ENCODE measurements around the gene FBXL4.

- TF ChIP-seq, protein P1, sequence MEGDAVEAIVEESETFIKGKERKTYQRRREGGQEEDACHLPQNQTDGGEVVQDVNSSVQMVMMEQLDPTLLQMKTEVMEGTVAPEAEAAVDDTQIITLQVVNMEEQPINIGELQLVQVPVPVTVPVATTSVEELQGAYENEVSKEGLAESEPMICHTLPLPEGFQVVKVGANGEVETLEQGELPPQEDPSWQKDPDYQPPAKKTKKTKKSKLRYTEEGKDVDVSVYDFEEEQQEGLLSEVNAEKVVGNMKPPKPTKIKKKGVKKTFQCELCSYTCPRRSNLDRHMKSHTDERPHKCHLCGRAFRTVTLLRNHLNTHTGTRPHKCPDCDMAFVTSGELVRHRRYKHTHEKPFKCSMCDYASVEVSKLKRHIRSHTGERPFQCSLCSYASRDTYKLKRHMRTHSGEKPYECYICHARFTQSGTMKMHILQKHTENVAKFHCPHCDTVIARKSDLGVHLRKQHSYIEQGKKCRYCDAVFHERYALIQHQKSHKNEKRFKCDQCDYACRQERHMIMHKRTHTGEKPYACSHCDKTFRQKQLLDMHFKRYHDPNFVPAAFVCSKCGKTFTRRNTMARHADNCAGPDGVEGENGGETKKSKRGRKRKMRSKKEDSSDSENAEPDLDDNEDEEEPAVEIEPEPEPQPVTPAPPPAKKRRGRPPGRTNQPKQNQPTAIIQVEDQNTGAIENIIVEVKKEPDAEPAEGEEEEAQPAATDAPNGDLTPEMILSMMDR (conservative IDR thresholded peaks at IDR 0.05 in 1 of 2, IDR thresholded peaks at IDR 0.05 in 1 of 2; ENCODE audit: extremely low read depth in 1 of 2, insufficient read depth in 1 of 2, low read depth in 1 of 2, low read length in 2 of 2): no peak
- no peak for TF ChIP-seq EZH2 (IDR thresholded peaks at IDR 0.05; ENCODE audit: borderline replicate concordance, low read length)
Observed at GRCh38 chr6:98848539-98849242, 99.1 kb downstream of the FBXL4 start.

Data from mammary epithelial cell (primary cell).